ENCODE data around the gene FMC1. TPM values are rescaled to one million over a fixed set of nuclear protein-coding genes. Genes with fewer than 3 reads are reported as not detected.
A peak's percentile ranks its signal among the peaks of the same experiment; 100 is the strongest.

The FMC1 gene
- total RNA-seq, 2 experiments from 2014 or later: 0.89 to 1.2 TPM

GRCh38 chr7:139334399-139335150 is 6.6 kb upstream of the FMC1 start:
- Histone ChIP-seq H3K36me3 (ENCODE audit: insufficient read depth, low read length) (no peaks in the 10 kb centered on the region), H3K9me3 (ENCODE audit: control insufficient read depth in 1 of 2, insufficient read depth in 1 of 2, low read length in 2 of 2) (no peaks in the 10 kb centered on the region), H3K4me3 (ENCODE audit: low read length) (no peak overlapping the region), H3K4me1 (ENCODE audit: insufficient read depth, low read length) (peaks cover under 1% of the 10 kb centered on the region), H3K27ac (ENCODE audit: low read depth in 1 of 2, low read length in 2 of 2) (no peak overlapping the region), H3K27me3 (ENCODE audit: control insufficient read depth in 1 of 2, insufficient read depth in 2 of 2, low read length in 2 of 2) (no peaks in the 10 kb centered on the region)
- H3K4me3 Mint-ChIP-seq: no peak overlapping the region
- H3K36me3 Mint-ChIP-seq (ENCODE audit: low read depth): peaks cover 6% of the 10 kb centered on the region
- H3K4me1 Mint-ChIP-seq (ENCODE audit: low read depth): peaks cover 22% of the 10 kb centered on the region
- ATAC-seq (ENCODE audit: poor library complexity) (no peak), DNase-seq (no peak)
- TF ChIP-seq CTCF (IDR thresholded peaks at IDR 0.05): no peak
- no peaks in the 10 kb centered on the region for H3K9me3 Mint-ChIP-seq
- no peaks in the 10 kb centered on the region for H3K27me3 Mint-ChIP-seq
- CTCF ChIA-PET: no interaction called here
- POLR2A ChIA-PET: no interaction called here
- no peak overlapping the region for H3K27ac Mint-ChIP-seq
- intact Hi-C loops (cut with DNase I, micrococcal nuclease): loop anchor here in 1 of 2 experiments (5.0 to 10.0 kb wide), 2 partner anchors 102 to 440 kb away; partner anchors contain the start of gene UBN2

GRCh38 chr7:139339025-139339424 is 2.1 kb upstream of the FMC1 start:
- ChIA-PET POLR2A (interaction anchor here (0.7 to 10.5 kb wide), 5 partner anchors 10 to 452 kb away, joined by 3 to 166 read pairs (median 5); partner anchors contain the start of gene LUC7L2), CTCF (interaction anchor here (0.7 to 1.6 kb wide), 2 partner anchors 54 to 95 kb away, joined by 4 to 5 read pairs; no protein-coding TSS in a partner anchor)
- ATAC-seq (ENCODE audit: poor library complexity) (no peak), DNase-seq (peak in 1 of 14 experiments; percentile 23)
- Mint-ChIP-seq H3K9me3 (peaks cover 4% of the 10 kb centered on the region), H3K4me1 (ENCODE audit: low read depth) (peaks cover 38% of the 10 kb centered on the region), H3K27me3 (peaks cover 8% of the 10 kb centered on the region), H3K36me3 (ENCODE audit: low read depth) (peaks cover 27% of the 10 kb centered on the region), H3K4me3 (peak overlapping the region; percentile 94), H3K27ac (peak overlapping the region; percentile 99)
- H3K27ac ChIP-seq (ENCODE audit: low read depth in 1 of 2, low read length in 2 of 2): no peak overlapping the region
- no peak overlapping the region for H3K4me3 ChIP-seq (ENCODE audit: low read length)
- H3K36me3 ChIP-seq (ENCODE audit: insufficient read depth, low read length): no peaks in the 10 kb centered on the region
- no peaks in the 10 kb centered on the region for H3K27me3 ChIP-seq (ENCODE audit: control insufficient read depth in 1 of 2, insufficient read depth in 2 of 2, low read length in 2 of 2)
- TF ChIP-seq CTCF (IDR thresholded peaks at IDR 0.05): no peak
- peaks cover 0 to 5% of the 10 kb centered on the region in 2 experiments for H3K9me3 ChIP-seq (ENCODE audit: control insufficient read depth in 1 of 2, insufficient read depth in 1 of 2, low read length in 2 of 2)
- peaks cover 19% of the 10 kb centered on the region for H3K4me1 ChIP-seq (ENCODE audit: insufficient read depth, low read length)
- intact Hi-C loops (cut with DNase I, micrococcal nuclease): loop anchor here in 1 of 2 experiments (5.0 to 10.0 kb wide), 2 partner anchors 107 to 444 kb away; partner anchors contain the start of gene UBN2

- ChIA-PET CTCF (interaction anchor here (0.8 to 1.6 kb wide), 2 partner anchors 20 to 95 kb away, joined by 4 read pairs; partner anchors contain the start of gene LUC7L2), POLR2A (interaction anchor here (0.8 to 10.5 kb wide), 10 partner anchors 11 to 838 kb away, joined by 3 to 166 read pairs (median 4); partner anchors contain the start of gene LUC7L2)
Observed at GRCh38 chr7:139339698-139340036, 1.5 kb upstream of the FMC1 start.

More at GRCh38 chr7:139339698-139340036, 1.5 kb upstream of the FMC1 start:
- no peaks in the 10 kb centered on the region for H3K27me3 ChIP-seq (ENCODE audit: control insufficient read depth in 1 of 2, insufficient read depth in 2 of 2, low read length in 2 of 2)
- peaks cover 43% of the 10 kb centered on the region for H3K4me1 Mint-ChIP-seq (ENCODE audit: low read depth)
- H3K9me3 ChIP-seq (ENCODE audit: control insufficient read depth in 1 of 2, insufficient read depth in 1 of 2, low read length in 2 of 2): peaks cover 0 to 5% of the 10 kb centered on the region in 2 experiments
- ATAC-seq (ENCODE audit: poor library complexity) (no peak), DNase-seq (no peak)
- peak overlapping the region; percentile 94 for H3K4me3 Mint-ChIP-seq
- H3K27ac ChIP-seq (ENCODE audit: low read depth in 1 of 2, low read length in 2 of 2): peak overlapping the region; percentile 98 to 99
- no peaks in the 10 kb centered on the region for H3K36me3 ChIP-seq (ENCODE audit: insufficient read depth, low read length)
- intact Hi-C loops (cut with DNase I, micrococcal nuclease): loop anchor here (1.0 to 10.0 kb wide), 6 partner anchors 21 to 587 kb away; partner anchors contain the start of gene UBN2 (in 2 of the 2)
- no peak for TF ChIP-seq CTCF (IDR thresholded peaks at IDR 0.05)
- H3K27ac Mint-ChIP-seq: peak overlapping the region; percentile 99
- H3K27me3 Mint-ChIP-seq: peaks cover 8% of the 10 kb centered on the region
- peaks cover 27% of the 10 kb centered on the region for H3K36me3 Mint-ChIP-seq (ENCODE audit: low read depth)
- H3K9me3 Mint-ChIP-seq: peaks cover 4% of the 10 kb centered on the region
- H3K4me3 ChIP-seq (ENCODE audit: low read length): peak overlapping the region; percentile 79
- H3K4me1 ChIP-seq (ENCODE audit: insufficient read depth, low read length): peaks cover 19% of the 10 kb centered on the region

Data from CD4-positive, alpha-beta T cell (primary cell).